ENCODE measurements around the gene PRTN3. TPM values are rescaled to one million over a fixed set of nuclear protein-coding genes. Genes with fewer than 3 reads are reported as not detected.

The PRTN3 gene
- total RNA-seq, 4 donors from 2014 or later: not detected

DNA sequence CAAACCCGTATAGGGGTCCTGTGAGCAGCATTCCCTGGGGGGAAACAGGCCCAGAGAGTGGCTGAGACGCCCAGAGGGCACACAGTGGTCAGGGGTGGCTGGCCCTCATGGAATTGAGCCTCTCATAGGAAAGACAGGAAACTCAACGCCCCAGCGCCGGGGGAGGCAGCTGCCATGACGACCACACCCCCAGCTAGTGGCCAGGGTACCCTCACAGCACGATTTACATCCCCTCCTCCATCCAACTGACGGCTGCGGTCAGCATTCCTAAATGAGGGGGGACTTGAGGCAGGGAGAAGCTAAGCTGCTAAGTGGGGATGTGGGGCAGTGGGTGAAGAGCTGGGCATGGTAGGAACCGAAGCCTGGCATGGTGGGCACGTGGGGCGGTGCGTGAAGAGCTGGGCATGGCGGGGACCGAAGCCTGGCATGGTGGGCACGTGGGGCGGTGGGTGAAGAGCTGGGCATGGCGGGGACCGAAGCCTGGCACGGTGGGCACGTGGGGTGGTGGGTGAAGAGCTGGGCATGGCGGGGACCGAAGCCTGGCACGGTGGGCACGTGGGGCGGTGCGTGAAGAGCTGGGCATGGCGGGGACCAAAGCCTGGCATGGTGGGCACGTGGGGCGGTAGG, 42.2 kb downstream of the PRTN3 start:
- TF ChIP-seq, protein P1, sequence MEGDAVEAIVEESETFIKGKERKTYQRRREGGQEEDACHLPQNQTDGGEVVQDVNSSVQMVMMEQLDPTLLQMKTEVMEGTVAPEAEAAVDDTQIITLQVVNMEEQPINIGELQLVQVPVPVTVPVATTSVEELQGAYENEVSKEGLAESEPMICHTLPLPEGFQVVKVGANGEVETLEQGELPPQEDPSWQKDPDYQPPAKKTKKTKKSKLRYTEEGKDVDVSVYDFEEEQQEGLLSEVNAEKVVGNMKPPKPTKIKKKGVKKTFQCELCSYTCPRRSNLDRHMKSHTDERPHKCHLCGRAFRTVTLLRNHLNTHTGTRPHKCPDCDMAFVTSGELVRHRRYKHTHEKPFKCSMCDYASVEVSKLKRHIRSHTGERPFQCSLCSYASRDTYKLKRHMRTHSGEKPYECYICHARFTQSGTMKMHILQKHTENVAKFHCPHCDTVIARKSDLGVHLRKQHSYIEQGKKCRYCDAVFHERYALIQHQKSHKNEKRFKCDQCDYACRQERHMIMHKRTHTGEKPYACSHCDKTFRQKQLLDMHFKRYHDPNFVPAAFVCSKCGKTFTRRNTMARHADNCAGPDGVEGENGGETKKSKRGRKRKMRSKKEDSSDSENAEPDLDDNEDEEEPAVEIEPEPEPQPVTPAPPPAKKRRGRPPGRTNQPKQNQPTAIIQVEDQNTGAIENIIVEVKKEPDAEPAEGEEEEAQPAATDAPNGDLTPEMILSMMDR (IDR thresholded peaks at IDR 0.05; ENCODE audit: low read depth): no peak

GRCh38 chr19:883661-884211, 42.9 kb downstream of the PRTN3 start:
- TF ChIP-seq, protein P1 (IDR thresholded peaks at IDR 0.05; ENCODE audit: low read depth): no peak

DNA sequence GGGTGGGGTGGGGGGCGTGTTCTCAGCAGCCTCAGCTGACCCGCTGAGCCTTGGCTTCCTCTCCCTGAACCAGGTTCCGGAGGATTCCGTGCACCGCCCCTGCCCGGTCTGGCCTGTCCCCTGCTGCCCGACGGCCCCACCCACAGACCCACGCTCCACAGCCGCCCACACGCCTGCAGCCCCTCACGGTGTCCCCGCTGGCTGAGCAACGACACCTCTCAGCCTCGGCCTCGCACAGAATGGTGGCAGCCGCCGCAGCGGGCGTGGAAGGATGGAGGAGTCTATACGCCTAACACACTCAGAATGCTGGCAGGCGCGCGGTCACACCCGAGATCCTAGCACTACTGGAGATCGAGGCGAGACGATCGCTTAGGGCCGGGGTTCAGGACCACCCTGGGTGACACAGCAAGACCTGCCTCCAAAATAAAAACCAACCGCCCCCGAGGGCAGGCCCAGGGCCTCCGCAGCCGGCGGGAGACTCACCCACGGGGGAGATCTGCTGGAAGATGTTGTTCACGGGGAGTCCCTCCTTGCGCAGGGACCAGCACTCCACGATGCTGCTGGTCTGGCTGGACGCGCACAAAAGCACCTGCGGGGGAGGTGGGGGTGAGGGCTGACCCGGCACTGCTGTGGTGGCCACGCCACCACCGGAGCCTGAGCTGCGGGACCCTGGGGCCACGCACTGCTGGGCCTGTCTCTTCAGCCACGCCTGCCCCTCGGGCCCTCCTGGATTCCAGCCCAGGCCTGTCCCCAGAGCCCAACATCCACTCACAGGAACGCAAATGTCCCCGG, 43.8 kb downstream of the PRTN3 start:
- TF ChIP-seq, protein P1 (IDR thresholded peaks at IDR 0.05; ENCODE audit: low read depth): no peak

GRCh38 chr19:885536-886224, 44.9 kb downstream of the PRTN3 start:
- TF ChIP-seq, protein P1 (IDR thresholded peaks at IDR 0.05; ENCODE audit: low read depth): no peak

DNA sequence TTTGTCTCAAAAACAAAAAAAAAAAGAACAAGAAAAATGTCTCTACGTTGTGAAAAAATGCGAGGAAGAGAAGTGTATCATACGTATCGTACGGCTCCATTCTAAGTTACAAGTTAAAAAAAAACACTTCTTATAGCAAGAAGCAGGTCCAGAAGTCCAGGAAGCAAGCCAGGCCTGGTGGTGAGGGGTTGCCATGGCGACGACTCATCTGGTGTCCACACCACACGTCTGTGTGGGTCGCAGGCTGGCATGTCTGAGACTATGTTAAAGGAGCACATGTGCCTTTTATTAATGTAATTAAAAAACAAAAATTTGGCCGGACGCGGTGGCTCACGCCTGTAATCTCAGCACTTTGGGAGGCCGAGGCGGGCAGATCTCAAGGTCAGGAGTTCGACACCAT, 46.3 kb downstream of the PRTN3 start:
- TF ChIP-seq, protein P1 (IDR thresholded peaks at IDR 0.05; ENCODE audit: low read depth): no peak

- TF ChIP-seq, protein P1 (IDR thresholded peaks at IDR 0.05; ENCODE audit: low read depth): no peak
Measured at GRCh38 chr19:887599-887998, 46.8 kb downstream of the PRTN3 start.

Data from subcutaneous adipose tissue (tissue), 4 donors.